Fibroblast of skin of right biceps (primary cell): ENCODE data around the gene TRAM2.
"Not testable (repeated sequence)": the region's sequence is repeated elsewhere in the genome, so short reads cannot be mapped to it uniquely, and the experiment has no call there.

ENCODE experiments used
- DNase-seq: peaks from one replicate; pipeline ENCODE4 v3.0.0-alpha.2; 2013

Gene TRAM2

DNA sequence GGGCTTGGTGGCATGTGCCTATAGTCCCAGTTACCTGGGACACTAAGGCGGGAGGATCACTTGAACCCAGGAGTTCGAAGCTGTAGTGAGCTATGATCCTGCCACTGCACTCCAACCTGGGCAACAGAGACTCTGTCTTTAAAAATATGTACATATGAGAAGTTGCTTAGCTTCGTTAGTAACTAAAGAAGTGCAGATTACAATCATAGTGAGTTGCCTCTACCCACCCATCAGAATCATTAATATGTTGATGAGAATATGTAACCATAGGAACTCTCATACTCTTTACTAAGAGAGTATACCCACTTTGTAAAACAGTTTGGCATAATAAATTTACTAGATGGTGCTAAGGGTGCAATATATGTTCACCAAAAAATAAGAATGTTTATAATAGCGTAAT is 102.7 kb downstream of the TRAM2 start:
- DNase-seq, result no peak

GRCh38 chr6:52461194-52461593 is 115.7 kb downstream of the TRAM2 start:
- DNase-seq, result not testable (repeated sequence)

DNA sequence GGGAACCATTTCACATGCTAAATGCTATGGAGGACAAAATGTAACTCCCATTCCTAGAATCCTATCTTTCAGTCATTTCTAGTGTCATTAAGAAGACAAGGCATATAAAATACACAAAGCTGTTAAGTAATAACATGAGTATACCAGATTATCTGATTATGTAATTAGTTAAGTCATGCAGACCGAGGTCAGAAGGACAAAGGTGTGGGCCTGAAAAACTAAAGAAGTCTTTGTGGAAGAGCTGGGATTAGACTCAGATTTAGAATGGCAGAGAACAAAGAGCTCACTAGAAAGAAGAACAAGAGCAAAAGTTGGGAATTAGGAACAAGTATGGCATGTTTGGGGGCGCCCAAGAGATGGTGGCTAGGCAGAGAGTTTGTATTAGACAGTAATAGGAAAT is 119.8 kb downstream of the TRAM2 start:
- DNase-seq, result no peak

GRCh38 chr6:52454556-52454955 is 122.3 kb downstream of the TRAM2 start:
- DNase-seq, result peak; percentile 17
